Panc1 (cell line): Measurements from ENCODE around the gene PBX2.

Source experiments
- CTCF ChIP-seq: fragments of 450-650 bp; IDR thresholded peaks from 2 replicates; pipeline ENCODE4 v1.5.1; 2017; ENCODE audit warnings: mild to moderate bottlenecking
- POLR2AphosphoS5 ChIP-seq: IDR thresholded peaks from 2 replicates; pipeline ENCODE4 v1.6.1; 2012; ENCODE audit warnings: mild to moderate bottlenecking, low read depth, low read length, moderate library complexity
- REST ChIP-seq, 2 experiments: IDR thresholded peaks; 2 replicates each; pipeline ENCODE4 v1.6.1; 2011 to 2012; ENCODE audit warnings: low read depth in 2 of 2, control low read depth in 1 of 2, low read length in 1 of 2, mild to moderate bottlenecking in 1 of 2, moderate library complexity in 1 of 2; ENCODE audit not compliant: insufficient read depth in 1 of 2
- SIN3A ChIP-seq: IDR thresholded peaks from 2 replicates; pipeline ENCODE4 v1.6.1; 2012; ENCODE audit warnings: low read depth, mild to moderate bottlenecking, low read length, moderate library complexity, borderline replicate concordance; ENCODE audit not compliant: insufficient read depth
- TCF7L2 ChIP-seq: IDR thresholded peaks from 2 replicates; pipeline ENCODE4 v1.6.1; 2011; ENCODE audit warnings: mild to moderate bottlenecking, low read depth, low read length, inconsistent platforms

GRCh38 chr6:32208996-32209395 lies 19.0 kb upstream of the PBX2 start:
- TF ChIP-seq CTCF (no peak), POLR2AphosphoS5 (no peak), TCF7L2 (no peak), REST (IDR thresholded peaks at IDR 0.05; ENCODE audit: insufficient read depth in 1 of 2, low read depth in 2 of 2, low read length in 1 of 2) (no peak), SIN3A (no peak)
